ENCODE results near the gene EMC1.

The EMC1 gene

GRCh38 chr1:19205845-19206244 is 45.5 kb downstream of the EMC1 start:
- no peak for TF ChIP-seq CTCF (IDR thresholded peaks at IDR 0.05; ENCODE audit: control extremely low read depth, extremely low read depth, low read depth, missing control alignments)

DNA sequence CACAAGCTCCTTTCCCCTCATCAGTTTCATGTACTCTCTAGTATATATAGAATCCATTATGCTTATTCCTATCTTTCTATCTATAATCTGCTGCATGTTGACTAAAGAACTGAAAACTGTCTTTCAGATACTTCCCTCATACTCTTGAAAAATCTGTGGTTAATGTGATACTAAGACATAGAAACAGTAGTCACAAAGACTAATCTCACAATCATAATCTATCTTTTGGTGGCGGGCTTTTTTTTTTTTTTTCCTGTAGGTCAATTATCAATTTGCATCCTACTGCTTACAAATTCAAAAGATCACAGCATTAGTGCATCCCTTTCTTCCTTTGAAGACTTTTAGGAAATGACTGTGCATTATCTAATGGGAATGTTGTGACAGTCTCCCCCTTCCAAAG is 45.9 kb downstream of the EMC1 start:
- TF ChIP-seq CTCF (IDR thresholded peaks at IDR 0.05; ENCODE audit: control extremely low read depth, extremely low read depth, low read depth, missing control alignments): no peak
- ChIA-PET CTCF (interaction anchor here (1.1 to 2.0 kb wide), 3 partner anchors 19 to 35 kb away, joined by 4 to 7 read pairs (median 5); no protein-coding TSS in a partner anchor), POLR2A (interaction anchor here (0.7 kb wide), 1 partner anchor 25 kb away, joined by 3 read pairs; no protein-coding TSS in a partner anchor)
- peak; percentile 42 for DNase-seq (ENCODE audit: extremely low spot score)

More at GRCh38 chr1:19205845-19206244, 45.5 kb downstream of the EMC1 start:
- ChIA-PET POLR2A (interaction anchor here (0.7 kb wide), 1 partner anchor 25 kb away, joined by 3 read pairs; no protein-coding TSS in a partner anchor), CTCF (interaction anchor here (1.2 to 2.0 kb wide), 2 partner anchors 11 to 35 kb away, joined by 3 to 7 read pairs; no protein-coding TSS in a partner anchor)
- DNase-seq (ENCODE audit: extremely low spot score): no peak

DNA sequence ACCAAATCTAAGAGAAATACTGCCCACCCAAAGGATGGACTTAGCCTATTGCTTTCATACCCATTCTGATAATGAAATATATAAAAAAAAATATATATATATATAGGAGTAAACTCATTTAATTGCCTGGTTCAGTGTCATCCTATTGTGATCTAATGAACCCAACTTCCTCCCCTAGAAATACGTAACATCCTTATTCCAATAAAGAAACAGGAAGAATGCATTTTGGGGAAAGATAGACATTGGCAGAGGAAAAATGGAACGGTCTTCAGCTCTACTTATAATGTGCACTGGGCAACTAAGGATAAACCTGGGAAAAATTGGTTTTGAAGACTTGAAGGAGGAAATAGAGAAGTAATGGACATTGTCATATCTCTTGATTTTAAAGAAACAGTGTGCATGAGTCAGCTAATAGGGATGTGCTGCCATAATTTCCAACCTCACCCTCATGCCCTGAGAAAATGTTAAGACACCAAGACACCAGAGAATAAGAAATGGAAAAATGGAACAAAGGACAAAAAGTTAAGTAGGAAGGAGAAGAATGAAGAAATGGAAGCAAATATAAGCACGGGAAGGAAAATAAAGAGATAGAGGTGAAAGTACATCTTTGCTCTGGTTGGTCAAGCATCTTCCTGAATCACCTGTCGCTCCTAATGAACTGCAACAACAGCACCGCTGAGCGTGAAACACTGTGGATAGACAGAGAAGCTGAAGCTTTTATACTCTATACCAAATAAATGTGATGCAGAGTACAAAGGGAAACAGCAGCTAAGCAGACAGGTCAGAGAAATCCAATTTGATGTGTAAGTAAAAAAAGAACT is 46.7 kb downstream of the EMC1 start:
- POLR2A ChIA-PET: interaction anchor here (0.6 kb wide), 1 partner anchor 42 kb away, joined by 3 read pairs; no protein-coding TSS in a partner anchor
- DNase-seq (ENCODE audit: extremely low spot score): no peak
- TF ChIP-seq CTCF (IDR thresholded peaks at IDR 0.05; ENCODE audit: control extremely low read depth, extremely low read depth, low read depth, missing control alignments): no peak
- CTCF ChIA-PET: interaction anchor here (1.1 to 2.0 kb wide), 5 partner anchors 9 to 291 kb away, joined by 3 to 7 read pairs (median 4); no protein-coding TSS in a partner anchor

DNA sequence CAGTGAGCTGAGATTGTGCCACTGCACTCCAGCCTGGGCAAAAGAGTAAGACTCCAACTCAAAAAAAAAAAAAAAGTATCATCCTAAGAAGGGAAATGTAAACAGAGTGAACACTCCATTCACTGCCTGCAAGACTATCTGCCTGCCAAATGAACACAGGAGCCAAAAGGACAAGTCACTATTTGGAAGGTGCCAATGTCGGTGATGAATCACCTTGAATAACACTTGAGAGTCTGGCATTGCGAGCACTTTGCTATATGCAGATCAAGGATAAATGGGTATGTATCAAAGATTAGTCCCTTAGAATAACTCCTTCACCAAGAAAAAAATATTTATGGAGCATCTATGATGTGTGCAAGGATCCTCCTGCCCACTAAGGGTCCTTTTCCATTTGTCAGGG is 47.9 kb downstream of the EMC1 start:
- ChIA-PET POLR2A (no interaction called here), CTCF (interaction anchor here (1.6 kb wide), 1 partner anchor 290 kb away, joined by 3 read pairs; no protein-coding TSS in a partner anchor)
- TF ChIP-seq CTCF (IDR thresholded peaks at IDR 0.05; ENCODE audit: control extremely low read depth, extremely low read depth, low read depth, missing control alignments): no peak
- DNase-seq (ENCODE audit: extremely low spot score): no peak

- CTCF ChIA-PET: interaction anchor here (1.6 kb wide), 1 partner anchor 45 kb away, joined by 4 read pairs; no protein-coding TSS in a partner anchor
- POLR2A ChIA-PET: no interaction called here
- no peak for DNase-seq (ENCODE audit: extremely low spot score)
- no peak for TF ChIP-seq CTCF (IDR thresholded peaks at IDR 0.05; ENCODE audit: control extremely low read depth, extremely low read depth, low read depth, missing control alignments)
Measured at GRCh38 chr1:19202396-19202795, 48.9 kb downstream of the EMC1 start.

GRCh38 chr1:19199969-19200604 is 51.2 kb downstream of the EMC1 start:
- TF ChIP-seq CTCF (IDR thresholded peaks at IDR 0.05; ENCODE audit: control extremely low read depth, extremely low read depth, low read depth, missing control alignments): no peak
- POLR2A ChIA-PET: no interaction called here
- no peak for DNase-seq (ENCODE audit: extremely low spot score)
- CTCF ChIA-PET: interaction anchor here (1.0 to 2.8 kb wide), 4 partner anchors 17 to 41 kb away, joined by 3 to 7 read pairs (median 4); no protein-coding TSS in a partner anchor

Measured in GM10248 (cell line).